H1 (cell line): ENCODE measurements around the gene CRISPLD2. TPM values are rescaled to one million over a fixed set of nuclear protein-coding genes. Genes with fewer than 3 reads are reported as not detected.

Source experiments
- BRCA1 ChIP-seq: IDR thresholded peaks from 2 replicates; pipeline ENCODE4 v1.6.1; 2012; ENCODE audit warnings: low read depth, low read length, improper control_type of control experiment
- CEBPB ChIP-seq: IDR thresholded peaks from 2 replicates; pipeline ENCODE4 v1.6.1; 2012; ENCODE audit warnings: low read depth, low read length
- CHD1 ChIP-seq: IDR thresholded peaks from 2 replicates; pipeline ENCODE4 v1.6.1; 2012; ENCODE audit warnings: low read depth, low read length, improper control_type of control experiment
- CHD2 ChIP-seq: IDR thresholded peaks from 2 replicates; pipeline ENCODE4 v1.6.1; 2012; ENCODE audit warnings: low read length, improper control_type of control experiment
- CHD7 ChIP-seq: fragments of 300-600 bp; sonication (generic); IDR thresholded peaks from 2 replicates; pipeline ENCODE4 v1.7.1; 2012; ENCODE audit warnings: low read length, moderate library complexity, mild to moderate bottlenecking, inconsistent platforms; ENCODE audit not compliant: insufficient replicate concordance
- CREB1 ChIP-seq: IDR thresholded peaks from 2 replicates; pipeline ENCODE4 v1.6.1; 2012; ENCODE audit warnings: inconsistent platforms
- KDM5A ChIP-seq: fragments of 200-600 bp; IDR thresholded peaks from 2 replicates; pipeline ENCODE4 v1.7.1; 2012; ENCODE audit warnings: mild to moderate bottlenecking, low read length, inconsistent platforms, mixed read lengths
- MAX ChIP-seq: IDR thresholded peaks from 2 replicates; pipeline ENCODE4 v1.6.1; 2012; ENCODE audit warnings: inconsistent platforms
- POLR2A ChIP-seq, 2 experiments: IDR thresholded peaks; 1 replicate in 1 of 2; 2 replicates in 1 of 2; pipeline ENCODE4 v1.6.1; 2011; ENCODE audit warnings: low read depth in 2 of 2, low read length in 2 of 2, mild to moderate bottlenecking in 2 of 2; ENCODE audit errors: control extremely low read depth in 1 of 2
- POLR2AphosphoS5 ChIP-seq: IDR thresholded peaks from 2 replicates; pipeline ENCODE4 v1.6.1; 2011; ENCODE audit warnings: low read depth, low read length
- POU5F1 ChIP-seq: IDR thresholded peaks from 2 replicates; pipeline ENCODE4 v1.6.1; 2011; ENCODE audit warnings: low read depth, mild to moderate bottlenecking, low read length, moderate library complexity
- RFX5 ChIP-seq: IDR thresholded peaks from 2 replicates; pipeline ENCODE4 v1.6.1; 2011; ENCODE audit warnings: low read depth, low read length, improper control_type of control experiment, borderline replicate concordance
- SRF ChIP-seq: IDR thresholded peaks from 2 replicates; pipeline ENCODE4 v1.6.1; 2011; ENCODE audit warnings: mild to moderate bottlenecking, low read depth, low read length, moderate library complexity
- ZNF274 ChIP-seq: IDR thresholded peaks from 2 replicates; pipeline ENCODE4 v1.7.0; 2012; ENCODE audit warnings: low read length, borderline replicate concordance; ENCODE audit errors: extremely low read depth
- polyA plus RNA-seq, 7 experiments: library from polyadenylated mRNA; depleted of rRNA in 3 of 7; stranded (reverse) in 5 of 7; unstranded in 2 of 7; fragments of >200 nt in 5 of 7; fragments of 200-250 nt in 2 of 7; gene quantifications; 1 replicate in 5 of 7; 2 replicates in 1 of 7; 4 replicates in 1 of 7; pipeline versions ENCODE4 v1.2.1 to v1.2.3, GENCODE V29; 2011 to 2013; ENCODE audit warnings: missing spikeins in 2 of 7, mixed read lengths in 2 of 7
- total RNA-seq: library from RNA; stranded (reverse); fragmentation: NEBNext Ultra II Directional; extraction: Animal tissue kit (Norgen Biotek cat#: 25700); gene quantifications from 2 replicates; pipeline ENCODE4 v1.2.1, GENCODE V29; 2021

The CRISPLD2 gene
- total and polyA plus RNA-seq, 2 of the 8 experiments (the other 6 are each of a cell fraction or from before 2014, with no cell fraction given): 2.7 to 5.1 TPM

GRCh38 chr16:84822990-84823389 is 3.2 kb downstream of the CRISPLD2 start (continued):
- no peak for TF ChIP-seq CHD7
- no peak for TF ChIP-seq CREB1
- TF ChIP-seq SRF: no peak
- no peak for TF ChIP-seq BRCA1
- TF ChIP-seq CEBPB: no peak
- no peak for TF ChIP-seq POU5F1
- no peak for TF ChIP-seq ZNF274
- TF ChIP-seq CHD2: no peak
- TF ChIP-seq POLR2A (IDR thresholded peaks at IDR 0.05; ENCODE audit: control extremely low read depth in 1 of 2, low read depth in 2 of 2, low read length in 2 of 2): no peak
- TF ChIP-seq POLR2AphosphoS5: no peak
- no peak for TF ChIP-seq CHD1
- TF ChIP-seq KDM5A: no peak
- no peak for TF ChIP-seq RFX5
- no peak for TF ChIP-seq MAX
